ENCODE data around the gene MOCS1.

Gene MOCS1

DNA sequence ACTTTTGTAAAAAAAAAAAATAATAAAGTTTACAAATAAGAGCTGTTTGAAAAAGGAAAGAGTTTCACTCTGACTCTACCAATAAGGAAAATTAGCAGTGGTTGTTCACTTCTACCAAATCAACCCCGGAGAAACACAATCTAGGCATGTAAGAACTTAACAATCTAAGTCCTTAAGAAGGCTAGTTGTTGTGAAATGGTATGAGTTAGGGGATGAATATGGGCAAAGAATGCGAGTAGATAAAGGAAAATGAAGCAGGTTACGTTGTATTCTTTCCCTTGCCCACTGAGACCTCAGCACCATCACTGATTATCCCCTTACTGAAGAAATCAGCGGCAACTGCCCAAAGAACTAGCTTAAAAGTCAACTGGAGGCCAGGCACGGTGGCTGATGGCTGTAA lies 15.4 kb downstream of the MOCS1 start:
- TF ChIP-seq, protein P1, sequence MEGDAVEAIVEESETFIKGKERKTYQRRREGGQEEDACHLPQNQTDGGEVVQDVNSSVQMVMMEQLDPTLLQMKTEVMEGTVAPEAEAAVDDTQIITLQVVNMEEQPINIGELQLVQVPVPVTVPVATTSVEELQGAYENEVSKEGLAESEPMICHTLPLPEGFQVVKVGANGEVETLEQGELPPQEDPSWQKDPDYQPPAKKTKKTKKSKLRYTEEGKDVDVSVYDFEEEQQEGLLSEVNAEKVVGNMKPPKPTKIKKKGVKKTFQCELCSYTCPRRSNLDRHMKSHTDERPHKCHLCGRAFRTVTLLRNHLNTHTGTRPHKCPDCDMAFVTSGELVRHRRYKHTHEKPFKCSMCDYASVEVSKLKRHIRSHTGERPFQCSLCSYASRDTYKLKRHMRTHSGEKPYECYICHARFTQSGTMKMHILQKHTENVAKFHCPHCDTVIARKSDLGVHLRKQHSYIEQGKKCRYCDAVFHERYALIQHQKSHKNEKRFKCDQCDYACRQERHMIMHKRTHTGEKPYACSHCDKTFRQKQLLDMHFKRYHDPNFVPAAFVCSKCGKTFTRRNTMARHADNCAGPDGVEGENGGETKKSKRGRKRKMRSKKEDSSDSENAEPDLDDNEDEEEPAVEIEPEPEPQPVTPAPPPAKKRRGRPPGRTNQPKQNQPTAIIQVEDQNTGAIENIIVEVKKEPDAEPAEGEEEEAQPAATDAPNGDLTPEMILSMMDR (IDR thresholded peaks at IDR 0.05; ENCODE audit: borderline replicate concordance, insufficient read depth, low read depth, low read length) = no peak
- H3K4me3 ChIP-seq (ENCODE audit: low read depth, low read length) = no peak overlapping the region

DNA sequence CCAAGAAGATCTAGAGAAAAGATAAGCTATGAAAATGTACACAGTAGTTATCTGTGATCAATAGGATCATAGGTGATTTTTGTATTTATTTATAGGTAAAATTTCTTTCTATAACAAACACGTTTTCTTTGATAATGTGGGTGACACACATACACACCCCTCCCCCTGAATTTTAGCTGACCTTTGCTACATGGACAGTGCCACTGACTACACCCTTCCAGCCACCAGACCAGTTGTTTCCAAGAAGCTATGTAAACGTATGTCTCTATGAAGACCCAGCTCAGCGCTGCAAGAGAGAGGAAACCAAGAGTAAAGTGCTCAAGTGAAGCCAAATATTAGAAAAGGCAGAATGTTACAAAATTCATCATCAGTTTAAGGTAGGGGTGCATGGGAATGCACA lies 16.3 kb downstream of the MOCS1 start:
- TF ChIP-seq, protein P1 (IDR thresholded peaks at IDR 0.05; ENCODE audit: borderline replicate concordance, insufficient read depth, low read depth, low read length) = no peak
- no peak overlapping the region for H3K4me3 ChIP-seq (ENCODE audit: low read depth, low read length)

DNA sequence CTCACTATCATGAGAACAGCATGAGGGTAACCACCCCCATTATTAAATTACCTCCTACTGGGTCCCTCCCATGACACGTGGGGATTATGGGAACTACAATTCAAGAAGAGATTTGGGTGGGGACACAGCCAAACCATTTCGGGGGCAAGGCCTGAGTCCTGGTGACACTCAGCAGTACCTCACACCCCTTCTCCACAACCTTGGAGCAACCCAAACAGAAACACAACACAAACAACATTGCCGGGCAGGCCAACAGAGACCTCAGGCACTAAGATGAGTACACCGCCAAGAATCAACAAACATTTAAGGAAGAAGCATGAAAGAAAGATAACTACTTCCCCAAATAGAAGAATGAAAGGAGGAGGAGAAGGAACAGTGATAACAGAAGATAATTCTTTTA lies 16.9 kb downstream of the MOCS1 start:
- no peak overlapping the region for H3K4me3 ChIP-seq (ENCODE audit: low read depth, low read length)
- TF ChIP-seq, protein P1 (IDR thresholded peaks at IDR 0.05; ENCODE audit: borderline replicate concordance, insufficient read depth, low read depth, low read length) = no peak

DNA sequence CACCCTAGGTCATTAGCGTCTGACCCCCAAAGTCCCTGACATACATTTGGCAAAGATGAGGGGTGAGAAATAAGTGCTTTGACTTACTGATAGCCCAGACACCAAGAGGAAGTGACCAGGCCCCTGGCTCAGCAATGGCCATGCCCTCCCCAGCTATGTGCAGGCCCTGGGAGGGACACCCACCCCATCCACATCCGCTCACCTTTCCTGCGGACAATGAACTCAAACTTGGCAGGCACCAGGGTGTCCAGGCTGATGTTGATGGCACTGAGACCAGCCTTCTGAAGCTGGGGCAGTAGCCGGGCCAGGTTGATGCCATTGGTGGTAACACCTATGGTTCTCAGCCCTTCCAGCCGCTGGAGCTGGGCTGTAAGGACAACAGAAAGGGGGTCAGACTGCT lies 18.4 kb downstream of the MOCS1 start:
- TF ChIP-seq, protein P1 (IDR thresholded peaks at IDR 0.05; ENCODE audit: borderline replicate concordance, insufficient read depth, low read depth, low read length) = no peak
- no peak overlapping the region for H3K4me3 ChIP-seq (ENCODE audit: low read depth, low read length)

DNA sequence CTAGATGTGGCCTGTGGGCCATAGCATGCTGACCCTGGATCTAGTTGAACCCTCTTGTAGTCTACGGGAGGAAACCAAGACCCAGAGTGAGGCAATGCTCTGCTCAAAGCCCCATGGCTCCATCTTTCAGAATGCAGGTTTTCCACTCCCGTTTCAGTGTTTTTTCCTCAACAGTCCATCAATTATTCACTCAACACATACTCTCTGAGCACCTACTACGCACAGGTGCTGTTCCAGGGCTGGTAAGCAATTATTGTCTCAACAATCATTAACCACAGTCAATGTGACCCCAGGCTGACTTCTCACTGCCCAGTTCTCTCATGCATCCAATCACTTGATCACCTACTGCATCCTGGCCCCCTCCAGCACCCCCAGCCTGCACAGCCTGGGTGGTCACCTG lies 20.0 kb downstream of the MOCS1 start:
- no peak overlapping the region for H3K4me3 ChIP-seq (ENCODE audit: low read depth, low read length)
- TF ChIP-seq, protein P1 (IDR thresholded peaks at IDR 0.05; ENCODE audit: borderline replicate concordance, insufficient read depth, low read depth, low read length) = no peak

DNA sequence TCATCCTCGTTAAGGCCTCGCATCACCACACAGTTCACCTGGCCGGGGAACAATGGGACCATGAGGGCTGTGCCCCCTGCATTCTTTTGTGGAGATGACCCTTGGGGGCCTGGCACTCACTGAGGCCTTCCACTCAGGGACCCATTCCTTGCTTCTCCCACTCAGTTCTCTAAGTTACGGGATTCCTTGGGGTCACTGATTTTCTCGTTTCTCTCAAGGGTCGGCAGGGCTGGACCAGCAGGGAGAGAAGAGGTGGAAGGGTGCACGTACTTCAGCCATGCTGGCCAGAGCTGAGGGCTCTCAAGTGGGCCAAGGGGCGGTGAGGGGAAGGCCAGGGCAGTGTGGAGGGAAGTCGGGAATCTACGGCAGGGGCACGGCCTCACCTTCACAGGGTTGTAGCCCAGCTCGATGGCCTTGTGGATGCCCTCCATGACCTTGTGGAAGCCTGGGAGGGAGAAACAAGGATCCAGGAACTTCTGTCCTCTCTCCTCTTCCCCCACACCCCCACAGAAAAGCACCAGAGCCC lies 20.8 kb downstream of the MOCS1 start:
- no peak overlapping the region for H3K4me3 ChIP-seq (ENCODE audit: low read depth, low read length)
- TF ChIP-seq, protein P1 (IDR thresholded peaks at IDR 0.05; ENCODE audit: borderline replicate concordance, insufficient read depth, low read depth, low read length) = no peak

DNA sequence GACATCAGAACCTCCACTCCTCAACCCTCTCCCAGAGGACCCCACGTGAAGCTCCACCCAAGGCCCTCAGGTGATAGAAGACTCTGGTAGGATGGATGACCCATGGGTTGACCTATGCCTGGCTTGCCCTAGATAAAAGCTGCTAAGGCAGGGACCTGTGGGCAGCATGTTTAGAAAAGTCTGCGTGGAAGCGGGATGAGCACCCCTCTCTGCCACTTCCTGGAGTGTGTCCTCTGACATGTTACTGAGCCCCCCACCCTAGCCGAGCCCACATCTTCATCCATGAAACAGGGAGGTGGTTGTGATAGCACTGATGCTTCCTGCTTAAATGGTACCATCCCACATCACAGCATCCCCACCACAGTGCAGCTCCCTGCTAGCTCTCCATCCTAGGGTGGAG lies 21.8 kb downstream of the MOCS1 start:
- TF ChIP-seq, protein P1 (IDR thresholded peaks at IDR 0.05; ENCODE audit: borderline replicate concordance, insufficient read depth, low read depth, low read length) = no peak
- H3K4me3 ChIP-seq (ENCODE audit: low read depth, low read length) = no peak overlapping the region

Data from GM12875 (cell line).